GM19023 (cell line): ENCODE results near the gene COL7A1.
A peak's percentile ranks its signal among the peaks of the same experiment; 100 is the strongest.

Experiments
- ATAC-seq: cut with Tn5 transposase; IDR thresholded peaks from one replicate; pipeline ENCODE4 v1.9.1; 2021; ENCODE audit warnings: mild to moderate bottlenecking, moderate library complexity; ENCODE audit not compliant: unreplicated experiment

The COL7A1 gene

DNA sequence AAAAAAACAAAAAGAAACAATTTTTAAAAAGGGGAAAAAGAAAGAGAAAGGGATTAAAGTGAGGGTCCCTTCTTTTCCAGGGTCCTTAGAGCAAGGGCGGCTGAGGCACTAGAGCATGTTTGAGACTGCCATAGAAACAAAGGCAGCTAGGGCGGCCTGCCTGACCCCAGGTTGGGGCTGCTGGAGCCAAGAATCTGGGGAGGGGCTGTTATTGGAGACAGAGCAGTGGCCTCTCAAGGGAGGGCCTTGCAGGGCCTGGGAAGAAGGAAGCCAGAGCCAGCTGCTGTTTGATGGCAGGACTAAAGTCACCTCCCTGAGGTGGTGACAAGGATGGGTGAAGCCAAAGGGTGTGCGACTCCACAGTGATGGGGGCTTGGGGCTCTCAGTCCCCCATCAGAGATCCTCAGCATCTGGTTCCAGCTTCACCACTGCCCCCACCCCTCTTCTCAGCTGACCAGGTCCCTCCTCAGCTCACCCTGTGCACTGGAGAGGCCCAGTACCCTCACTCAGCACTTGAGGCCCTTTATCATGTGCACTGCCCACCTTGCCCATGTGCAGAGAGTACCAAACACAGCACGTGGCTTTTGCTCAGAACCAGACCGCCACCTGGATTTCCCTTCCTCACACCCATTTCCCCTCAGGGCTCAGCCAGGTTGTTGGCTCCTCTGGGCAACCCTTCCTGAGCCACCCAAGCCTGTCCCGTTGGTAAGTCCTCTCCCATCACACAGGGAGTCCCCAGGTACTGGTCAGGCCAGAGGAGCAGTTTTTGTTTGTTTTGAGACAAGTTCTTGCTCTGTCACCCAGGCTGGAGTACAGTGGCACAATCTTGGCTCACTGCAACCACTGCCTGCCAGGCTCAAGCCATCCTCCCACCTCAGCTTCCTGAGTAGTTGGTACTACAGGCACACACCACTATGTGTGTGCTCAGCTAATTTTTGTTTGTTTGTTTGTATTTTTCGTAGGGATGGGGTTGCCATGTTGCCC, 24.7 kb upstream of the COL7A1 start:
- no peak for ATAC-seq

DNA sequence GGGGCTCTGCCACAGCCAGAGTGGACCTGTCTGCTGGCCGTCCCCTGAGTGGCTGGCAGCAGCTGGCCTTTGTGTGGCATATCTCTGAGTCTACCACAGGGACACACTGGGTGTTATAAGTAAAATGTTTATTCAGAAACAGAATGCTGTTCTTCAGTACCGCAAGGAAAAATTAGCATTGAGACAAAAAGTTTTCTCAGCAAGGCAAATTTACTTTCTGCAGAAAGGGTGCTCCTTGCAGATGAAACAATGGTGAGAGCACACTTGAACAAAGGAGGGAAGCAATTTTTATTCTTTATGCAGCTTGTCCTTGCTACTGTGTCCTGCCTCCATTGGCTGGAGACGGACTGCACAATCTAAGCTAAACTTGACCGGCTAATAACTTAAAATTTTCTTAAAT, 22.4 kb upstream of the COL7A1 start:
- ATAC-seq = no peak

DNA sequence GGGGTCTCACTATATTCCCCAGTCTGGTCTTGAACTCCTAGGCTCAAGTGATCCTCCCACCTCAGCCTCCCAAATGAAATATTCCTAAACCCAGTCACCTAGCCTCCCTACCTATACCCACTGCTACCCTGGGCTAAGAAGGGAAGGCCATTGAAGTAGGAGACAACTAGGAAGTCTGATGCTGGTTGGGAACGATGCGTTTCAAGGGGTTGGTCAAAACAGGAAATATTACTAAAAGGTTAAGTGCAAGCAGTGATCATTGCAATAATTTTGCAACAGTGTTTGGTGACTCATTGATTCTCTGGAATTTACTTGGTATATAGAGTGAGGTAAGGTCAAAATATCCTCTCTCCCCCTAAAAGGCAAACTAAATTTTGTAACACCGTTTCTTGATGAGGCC, 18.9 kb upstream of the COL7A1 start:
- no peak for ATAC-seq

DNA sequence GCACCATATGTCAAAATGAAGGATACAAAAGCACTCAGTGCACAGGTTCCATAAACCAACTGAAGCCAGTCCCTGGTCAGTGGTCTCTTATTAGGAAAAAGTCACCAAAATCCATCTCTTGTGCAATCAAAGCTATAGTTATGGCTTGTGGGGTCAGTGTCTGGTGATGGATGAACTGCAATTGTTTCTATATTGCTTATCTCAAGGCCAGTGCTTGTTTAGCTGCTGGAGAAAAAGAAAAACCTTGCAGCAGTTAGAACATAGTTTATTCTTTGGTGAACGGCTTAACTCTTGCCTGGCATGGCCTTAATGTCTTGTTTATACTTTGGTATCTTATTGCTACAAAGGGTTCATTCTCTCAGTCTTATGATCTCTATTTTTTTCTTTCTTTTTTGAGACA, 17.2 kb upstream of the COL7A1 start:
- no peak for ATAC-seq

- ATAC-seq = peak; percentile 94
Measured at GRCh38 chr3:48609088-48610005, 14.2 kb upstream of the COL7A1 start, which contains the start of gene UQCRC1. Gene UQCRC1 (minus strand): TSS chr3:48609646. CDS start chr3:48609620, 26 bp downstream.

- ATAC-seq = no peak
Measured at GRCh38 chr3:48607519-48607918, 12.4 kb upstream of the COL7A1 start.

GRCh38 chr3:48601622-48601994, 6.5 kb upstream of the COL7A1 start:
- ATAC-seq = no peak

DNA sequence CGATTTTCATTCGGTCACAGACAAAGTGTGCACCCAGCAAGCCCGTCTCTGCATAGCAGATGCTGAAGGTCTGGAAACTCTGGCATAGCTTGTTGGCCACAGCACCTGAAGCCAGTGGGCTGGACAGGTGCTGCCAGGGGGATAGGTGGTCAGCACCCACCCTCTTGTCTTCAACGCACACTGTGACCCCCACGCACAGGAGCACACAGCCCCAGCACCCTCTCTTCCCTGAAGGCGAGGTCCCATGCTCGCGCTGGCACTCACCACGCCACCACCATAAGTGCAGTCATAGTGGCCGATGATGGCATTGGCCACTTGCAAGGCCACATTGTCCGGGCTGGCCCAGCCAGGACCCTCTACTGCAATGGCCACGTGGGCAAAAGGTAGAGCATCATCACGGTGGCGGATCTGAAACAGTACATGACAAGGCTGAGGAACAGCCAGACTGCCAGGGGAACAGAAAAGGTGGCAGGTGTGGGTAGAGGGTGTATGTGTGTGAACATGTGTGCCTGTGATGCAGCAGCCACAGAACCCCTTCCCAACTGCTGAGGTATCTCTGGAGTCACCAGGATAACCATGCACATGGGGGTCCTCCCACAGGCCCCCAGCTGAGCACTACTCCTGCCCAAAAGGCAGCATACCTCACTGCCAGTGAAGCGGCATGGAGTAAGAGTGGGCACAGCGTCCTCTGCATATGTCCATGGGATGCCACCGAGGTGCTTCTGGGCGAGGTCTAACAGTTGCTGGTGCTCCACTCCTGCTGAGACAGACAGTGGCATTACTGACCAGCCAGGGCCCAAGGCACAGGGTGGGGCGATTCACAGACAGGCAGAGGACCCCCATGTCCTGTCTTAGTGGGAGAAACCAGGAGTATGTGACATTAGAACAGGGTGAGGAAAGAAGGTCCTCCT, 5.8 kb upstream of the COL7A1 start:
- no peak for ATAC-seq

DNA sequence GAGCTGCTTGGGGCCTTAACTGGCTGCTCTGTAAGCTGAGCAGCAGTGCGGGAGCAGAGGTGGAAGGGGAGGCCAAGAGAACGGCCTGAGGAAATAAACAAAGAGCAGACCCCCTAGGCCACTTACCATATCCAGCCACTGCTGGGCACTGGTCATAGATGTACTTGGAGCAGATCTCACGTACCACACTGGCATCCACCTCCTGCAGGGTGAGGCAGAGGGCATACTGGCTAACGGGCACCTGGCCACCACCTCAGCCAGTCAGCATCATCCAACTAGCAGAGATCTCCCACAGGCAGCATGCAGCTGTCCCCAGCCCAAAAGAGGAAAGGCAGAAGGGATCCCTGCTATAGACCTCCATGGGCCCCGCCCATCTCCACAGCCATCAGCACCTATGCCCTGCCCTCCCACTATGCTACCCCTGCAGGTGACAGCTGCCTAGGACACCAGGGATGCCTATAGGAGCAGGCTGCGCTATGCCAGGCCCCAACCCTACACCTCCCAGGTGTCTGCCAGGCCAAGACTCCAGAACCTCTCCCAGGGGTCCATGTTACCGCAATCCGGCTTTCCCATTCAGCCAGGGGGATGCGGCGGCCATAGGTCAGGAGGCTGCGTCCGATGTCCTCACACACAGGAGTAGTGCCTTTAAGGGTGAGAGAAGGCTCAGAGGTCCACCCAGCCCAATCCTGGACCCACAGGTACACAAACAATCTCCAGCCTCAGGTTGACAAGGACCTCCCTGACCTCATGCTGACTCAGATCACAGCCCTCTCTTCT, 4.6 kb upstream of the COL7A1 start:
- ATAC-seq = no peak

DNA sequence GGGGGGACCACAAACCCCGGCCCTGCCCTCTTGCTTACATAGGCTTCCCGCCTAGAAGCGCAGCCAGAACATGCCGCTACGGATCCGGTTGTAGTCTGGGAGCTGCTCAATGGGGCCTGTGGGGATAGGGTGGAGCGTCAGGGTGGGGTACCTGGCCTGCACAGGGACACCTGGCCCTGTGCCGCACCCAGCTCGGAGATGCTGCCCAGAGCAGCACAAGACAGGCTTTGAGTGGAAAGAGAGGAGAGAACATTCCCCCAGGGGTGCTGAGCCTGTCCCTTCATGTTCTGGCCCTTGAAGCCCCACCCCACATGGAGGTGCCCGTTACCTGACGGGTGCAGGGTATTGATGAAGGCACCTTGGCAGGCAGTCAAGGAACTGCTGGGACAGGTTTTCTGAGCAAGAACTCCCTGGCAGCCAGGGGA, 4.0 kb upstream of the COL7A1 start:
- no peak for ATAC-seq

GRCh38 chr3:48598323-48599076, 3.4 kb upstream of the COL7A1 start:
- ATAC-seq = no peak

DNA sequence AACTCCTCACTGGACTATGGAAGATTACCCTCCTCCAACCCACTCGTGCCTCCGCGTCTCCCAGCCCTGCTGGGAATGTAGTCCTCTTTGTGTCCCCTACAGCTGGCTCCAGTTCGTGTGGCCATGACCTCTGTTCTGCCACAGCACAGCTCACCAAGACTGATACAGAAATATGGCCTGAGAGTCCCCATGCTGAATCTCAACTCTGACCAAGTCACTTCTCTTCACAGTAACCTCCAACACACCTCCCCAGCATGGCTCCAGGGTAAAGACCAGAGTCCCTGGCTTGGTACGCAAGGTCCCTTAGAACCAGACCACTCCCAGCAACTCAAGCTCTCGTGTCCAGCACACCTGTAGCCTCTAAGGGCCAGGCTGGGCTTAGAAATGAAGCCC, 2.3 kb upstream of the COL7A1 start:
- no peak for ATAC-seq

GRCh38 chr3:48596676-48597407, 1.7 kb upstream of the COL7A1 start:
- ATAC-seq = no peak

DNA sequence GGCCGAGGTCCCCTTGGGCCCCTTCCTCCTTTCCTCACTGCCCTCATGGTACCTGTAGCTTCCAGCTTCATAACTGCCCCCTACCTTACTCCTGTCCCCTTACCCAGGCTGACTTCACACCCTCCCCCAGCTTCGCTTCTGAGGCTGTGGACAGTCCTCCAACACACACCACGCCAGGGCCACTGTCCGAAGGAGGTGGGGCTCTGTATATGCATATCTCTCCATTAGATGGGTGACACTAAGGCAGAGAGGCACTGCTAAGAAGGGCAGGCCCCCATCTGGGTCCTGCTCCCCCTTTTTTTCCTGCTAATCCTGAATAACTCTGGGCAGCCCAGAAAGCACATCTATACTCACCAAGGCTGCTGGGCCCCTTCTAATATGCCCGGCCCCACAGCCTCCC, 1.0 kb upstream of the COL7A1 start:
- no peak for ATAC-seq

- no peak for ATAC-seq
Measured at GRCh38 chr3:48595526-48596121, 495 bp upstream of the COL7A1 start.

DNA sequence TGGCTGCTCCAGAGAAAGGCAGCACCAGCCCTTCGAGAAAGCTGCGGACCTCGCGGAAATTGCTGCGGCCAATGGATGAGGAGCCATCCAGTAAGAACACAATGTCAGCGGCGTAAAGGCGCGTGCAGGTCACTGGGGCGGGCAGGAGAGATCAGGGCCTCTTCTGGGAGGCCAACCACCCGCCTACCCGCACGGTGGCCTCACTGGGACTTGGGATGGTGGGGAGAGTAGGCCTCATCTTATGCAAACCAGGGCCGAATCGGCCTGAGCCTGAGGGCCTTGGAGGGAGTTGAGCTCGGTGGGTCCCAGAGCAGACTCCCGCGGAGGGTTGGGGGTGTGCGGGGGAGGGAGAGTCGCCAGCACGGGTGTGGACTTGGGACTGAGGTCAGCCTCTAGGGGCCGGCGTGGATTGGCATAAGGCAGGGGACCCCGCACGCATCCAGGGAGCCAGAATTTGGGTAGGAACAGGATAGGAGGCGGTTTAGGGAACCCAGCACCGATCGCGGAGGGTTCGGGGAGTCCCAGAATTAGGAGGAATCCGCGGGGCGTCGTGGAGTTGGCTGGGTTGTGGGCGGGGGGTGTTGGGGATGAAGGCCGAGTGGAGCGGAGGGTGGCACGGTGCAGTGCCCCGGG, 596 bp downstream of the COL7A1 start:
- no peak for ATAC-seq

DNA sequence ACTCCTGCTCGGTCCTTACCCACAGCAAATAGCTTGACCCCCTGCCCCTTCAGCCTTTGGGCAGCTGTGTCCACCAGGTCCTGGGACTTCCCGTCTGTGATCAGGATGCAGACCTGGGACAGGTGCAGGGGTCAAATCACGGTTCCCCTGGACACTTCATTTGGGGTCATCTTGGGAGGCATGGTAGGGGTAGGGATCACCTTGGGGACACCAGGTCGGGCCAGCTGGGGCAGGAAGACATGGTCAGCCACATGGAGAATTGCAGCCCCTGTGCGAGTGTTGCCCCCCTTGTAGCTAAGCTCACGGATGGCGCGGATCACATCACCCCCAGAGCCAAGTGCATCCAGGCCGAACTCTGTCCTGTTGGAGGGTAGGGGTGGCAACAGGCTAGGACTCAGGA, 1.8 kb downstream of the COL7A1 start:
- no peak for ATAC-seq
